ENCODE measurements around the gene MAEA. TPM values are rescaled to one million over a fixed set of nuclear protein-coding genes. Genes with fewer than 3 reads are reported as not detected.
A peak's percentile ranks its signal among the peaks of the same experiment; 100 is the strongest.

The MAEA gene
- total and polyA plus RNA-seq, 9 of the 15 experiments (the other 6 are each of a cell fraction or from before 2014, with no cell fraction given) = 2.1 to 86.5 (median 45.0) TPM

DNA sequence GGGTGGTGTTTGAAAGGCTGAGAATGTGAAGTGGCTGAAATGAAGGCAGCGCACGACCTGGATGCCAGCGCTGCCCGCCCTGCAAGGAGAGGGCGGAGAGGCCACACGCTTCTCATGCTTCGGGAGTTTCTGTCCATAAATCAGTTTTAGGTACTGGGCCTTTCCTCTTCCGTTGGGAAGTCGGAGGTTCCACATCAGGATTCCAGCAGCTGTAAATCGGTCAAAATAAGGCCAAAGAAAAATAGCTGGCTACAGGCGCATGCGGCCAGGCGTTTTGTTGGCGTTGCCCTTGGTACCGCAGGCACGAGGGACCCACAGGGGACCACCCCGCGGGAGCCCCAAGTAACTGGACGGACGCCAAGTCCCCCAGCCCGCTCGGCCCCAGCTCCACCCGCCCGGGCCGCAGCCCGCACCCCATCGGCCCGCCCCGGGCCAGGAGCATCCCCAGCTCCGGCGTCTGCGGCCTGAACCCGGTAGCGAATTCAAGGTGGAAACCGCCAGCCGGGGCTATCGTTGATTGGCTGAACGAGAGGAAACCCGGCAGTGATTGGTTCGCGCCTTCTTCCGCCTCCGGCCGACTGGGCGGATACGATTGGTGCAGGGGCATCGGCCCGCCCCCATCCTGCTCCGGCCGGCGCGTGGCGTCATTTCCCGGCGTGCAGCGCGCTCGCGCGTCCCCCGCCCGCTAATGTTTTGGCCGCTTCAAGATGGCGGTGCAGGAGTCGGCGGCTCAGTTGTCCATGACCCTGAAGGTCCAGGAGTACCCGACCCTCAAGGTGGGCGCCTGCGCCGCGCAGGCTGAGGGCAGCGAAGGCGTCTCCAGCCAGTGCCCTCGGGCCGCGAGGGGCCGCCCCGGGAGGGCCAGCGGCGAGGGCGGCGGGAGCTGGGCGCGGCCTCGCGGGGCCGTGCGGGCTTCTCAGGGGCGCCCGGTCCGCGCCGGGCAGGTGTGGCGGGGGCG is at the start of gene MAEA (continued):
- TF ChIP-seq, protein P1, sequence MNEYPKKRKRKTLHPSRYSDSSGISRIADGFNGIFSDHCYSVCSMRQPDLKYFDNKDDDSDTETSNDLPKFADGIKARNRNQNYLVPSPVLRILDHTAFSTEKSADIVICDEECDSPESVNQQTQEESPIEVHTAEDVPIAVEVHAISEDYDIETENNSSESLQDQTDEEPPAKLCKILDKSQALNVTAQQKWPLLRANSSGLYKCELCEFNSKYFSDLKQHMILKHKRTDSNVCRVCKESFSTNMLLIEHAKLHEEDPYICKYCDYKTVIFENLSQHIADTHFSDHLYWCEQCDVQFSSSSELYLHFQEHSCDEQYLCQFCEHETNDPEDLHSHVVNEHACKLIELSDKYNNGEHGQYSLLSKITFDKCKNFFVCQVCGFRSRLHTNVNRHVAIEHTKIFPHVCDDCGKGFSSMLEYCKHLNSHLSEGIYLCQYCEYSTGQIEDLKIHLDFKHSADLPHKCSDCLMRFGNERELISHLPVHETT (CRISPR knock-in tag; conservative IDR thresholded peaks at IDR 0.05 in 1 of 2, IDR thresholded peaks at IDR 0.05 in 1 of 2) = peak in 1 of 2 experiments; percentile 64; a peak in 1 of 4 replicates
- TF ChIP-seq SLC30A9 (CRISPR knock-in tag; IDR thresholded peaks at IDR 0.05) = no peak
- TF ChIP-seq ZNF12 (CRISPR knock-in tag; IDR thresholded peaks at IDR 0.05) = 0 out of 2 replicates have a peak, but pooled peaks have one; percentile 16
- peak; percentile 99 for TF ChIP-seq RBM25 (IDR thresholded peaks at IDR 0.05; ENCODE audit: low read depth, low read length, severe bottlenecking)
- peak; percentile 55; the same call in 1 of the 2 replicates for TF ChIP-seq RFX5 (IDR thresholded peaks at IDR 0.05; ENCODE audit: low read depth, low read length)
- TF ChIP-seq, protein P2, sequence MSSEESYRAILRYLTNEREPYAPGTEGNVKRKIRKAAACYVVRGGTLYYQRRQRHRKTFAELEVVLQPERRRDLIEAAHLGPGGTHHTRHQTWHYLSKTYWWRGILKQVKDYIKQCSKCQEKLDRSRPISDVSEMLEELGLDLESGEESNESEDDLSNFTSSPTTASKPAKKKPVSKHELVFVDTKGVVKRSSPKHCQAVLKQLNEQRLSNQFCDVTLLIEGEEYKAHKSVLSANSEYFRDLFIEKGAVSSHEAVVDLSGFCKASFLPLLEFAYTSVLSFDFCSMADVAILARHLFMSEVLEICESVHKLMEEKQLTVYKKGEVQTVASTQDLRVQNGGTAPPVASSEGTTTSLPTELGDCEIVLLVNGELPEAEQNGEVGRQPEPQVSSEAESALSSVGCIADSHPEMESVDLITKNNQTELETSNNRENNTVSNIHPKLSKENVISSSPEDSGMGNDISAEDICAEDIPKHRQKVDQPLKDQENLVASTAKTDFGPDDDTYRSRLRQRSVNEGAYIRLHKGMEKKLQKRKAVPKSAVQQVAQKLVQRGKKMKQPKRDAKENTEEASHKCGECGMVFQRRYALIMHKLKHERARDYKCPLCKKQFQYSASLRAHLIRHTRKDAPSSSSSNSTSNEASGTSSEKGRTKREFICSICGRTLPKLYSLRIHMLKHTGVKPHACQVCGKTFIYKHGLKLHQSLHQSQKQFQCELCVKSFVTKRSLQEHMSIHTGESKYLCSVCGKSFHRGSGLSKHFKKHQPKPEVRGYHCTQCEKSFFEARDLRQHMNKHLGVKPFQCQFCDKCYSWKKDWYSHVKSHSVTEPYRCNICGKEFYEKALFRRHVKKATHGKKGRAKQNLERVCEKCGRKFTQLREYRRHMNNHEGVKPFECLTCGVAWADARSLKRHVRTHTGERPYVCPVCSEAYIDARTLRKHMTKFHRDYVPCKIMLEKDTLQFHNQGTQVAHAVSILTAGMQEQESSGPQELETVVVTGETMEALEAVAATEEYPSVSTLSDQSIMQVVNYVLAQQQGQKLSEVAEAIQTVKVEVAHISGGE (CRISPR knock-in tag; IDR thresholded peaks at IDR 0.05) = peak in 1 of 3 experiments; percentile 82; a peak in 2 of 6 replicates
- TF ChIP-seq FOXK2 (conservative IDR thresholded peaks at IDR 0.05 in 1 of 2, IDR thresholded peaks at IDR 0.05 in 1 of 2; ENCODE audit: low read depth in 2 of 2) = peak; percentile 41 to 44; a peak in 3 of 4 replicates
- TF ChIP-seq SIN3B (IDR thresholded peaks at IDR 0.05; ENCODE audit: low read depth) = peak; percentile 82
- TF ChIP-seq, protein P3, sequence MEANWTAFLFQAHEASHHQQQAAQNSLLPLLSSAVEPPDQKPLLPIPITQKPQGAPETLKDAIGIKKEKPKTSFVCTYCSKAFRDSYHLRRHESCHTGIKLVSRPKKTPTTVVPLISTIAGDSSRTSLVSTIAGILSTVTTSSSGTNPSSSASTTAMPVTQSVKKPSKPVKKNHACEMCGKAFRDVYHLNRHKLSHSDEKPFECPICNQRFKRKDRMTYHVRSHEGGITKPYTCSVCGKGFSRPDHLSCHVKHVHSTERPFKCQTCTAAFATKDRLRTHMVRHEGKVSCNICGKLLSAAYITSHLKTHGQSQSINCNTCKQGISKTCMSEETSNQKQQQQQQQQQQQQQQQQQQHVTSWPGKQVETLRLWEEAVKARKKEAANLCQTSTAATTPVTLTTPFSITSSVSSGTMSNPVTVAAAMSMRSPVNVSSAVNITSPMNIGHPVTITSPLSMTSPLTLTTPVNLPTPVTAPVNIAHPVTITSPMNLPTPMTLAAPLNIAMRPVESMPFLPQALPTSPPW (CRISPR knock-in tag; IDR thresholded peaks at IDR 0.05) = peak; percentile 70
- TF ChIP-seq JUN (IDR thresholded peaks at IDR 0.05; ENCODE audit: borderline replicate concordance, low read depth, low read length) = no peak
- peak; percentile 17; the same call in 1 of the 2 replicates for TF ChIP-seq JUN (CRISPR knock-in tag; IDR thresholded peaks at IDR 0.05; ENCODE audit: borderline replicate concordance)
- no peak for TF ChIP-seq ZSCAN32 (CRISPR knock-in tag; IDR thresholded peaks at IDR 0.05)
- TF ChIP-seq POLR2H (tag; IDR thresholded peaks at IDR 0.05; ENCODE audit: low read depth) = peak; percentile 86
- TF ChIP-seq, protein P4, sequence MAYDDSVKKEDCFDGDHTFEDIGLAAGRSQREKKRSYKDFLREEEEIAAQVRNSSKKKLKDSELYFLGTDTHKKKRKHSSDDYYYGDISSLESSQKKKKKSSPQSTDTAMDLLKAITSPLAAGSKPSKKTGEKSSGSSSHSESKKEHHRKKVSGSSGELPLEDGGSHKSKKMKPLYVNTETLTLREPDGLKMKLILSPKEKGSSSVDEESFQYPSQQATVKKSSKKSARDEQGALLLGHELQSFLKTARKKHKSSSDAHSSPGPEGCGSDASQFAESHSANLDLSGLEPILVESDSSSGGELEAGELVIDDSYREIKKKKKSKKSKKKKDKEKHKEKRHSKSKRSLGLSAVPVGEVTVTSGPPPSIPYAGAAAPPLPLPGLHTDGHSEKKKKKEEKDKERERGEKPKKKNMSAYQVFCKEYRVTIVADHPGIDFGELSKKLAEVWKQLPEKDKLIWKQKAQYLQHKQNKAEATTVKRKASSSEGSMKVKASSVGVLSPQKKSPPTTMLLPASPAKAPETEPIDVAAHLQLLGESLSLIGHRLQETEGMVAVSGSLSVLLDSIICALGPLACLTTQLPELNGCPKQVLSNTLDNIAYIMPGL (CRISPR knock-in tag; IDR thresholded peaks at IDR 0.05) = peak; percentile 73; the same call in 1 of the 2 replicates
- TF ChIP-seq KAT7 (CRISPR knock-in tag; IDR thresholded peaks at IDR 0.05; ENCODE audit: borderline replicate concordance) = peak; percentile 57; the same call in 1 of the 2 replicates
- peak; percentile 89 for TF ChIP-seq NFYB (IDR thresholded peaks at IDR 0.05; ENCODE audit: extremely low read depth, insufficient read length)
